ENCODE results near the gene GIPC2.

The GIPC2 gene

DNA sequence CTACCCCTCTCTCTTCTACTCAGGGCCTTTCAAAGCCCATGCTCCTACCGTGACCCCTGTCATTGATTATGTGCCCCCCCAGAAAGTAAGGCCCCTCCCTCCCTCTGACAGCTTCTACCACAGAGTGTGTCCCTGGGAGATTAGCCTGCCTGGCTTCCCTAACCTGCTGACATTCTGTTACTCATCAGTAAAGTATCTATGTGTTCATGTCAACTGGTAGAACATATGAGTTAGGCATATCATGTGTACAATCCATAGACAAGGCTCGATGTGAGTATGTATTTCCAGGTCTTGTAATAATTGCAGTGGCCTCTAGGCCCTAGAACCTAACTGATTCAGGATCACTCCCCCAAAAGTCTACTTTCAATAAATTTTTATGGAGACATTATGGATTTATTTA lies 120.0 kb downstream of the GIPC2 start:
- no peak for FAIRE-seq
- TF ChIP-seq POLR2A (IDR thresholded peaks at IDR 0.05; ENCODE audit: low read depth, low read length) (no peak), PAX5 (IDR thresholded peaks at IDR 0.05; ENCODE audit: insufficient read depth, low read length, severe bottlenecking) (no peak), POLR2AphosphoS5 (IDR thresholded peaks at IDR 0.05; ENCODE audit: low read depth, low read length) (no peak), SPI1 (IDR thresholded peaks at IDR 0.05; ENCODE audit: low read depth, low read length) (no peak), TAF1 (IDR thresholded peaks at IDR 0.05; ENCODE audit: low read depth, low read length) (no peak), POU2F2 (IDR thresholded peaks at IDR 0.05; ENCODE audit: low read depth, low read length) (no peak)
- DNase-seq (ENCODE audit: insufficient read length, low spot score) = no peak

DNA sequence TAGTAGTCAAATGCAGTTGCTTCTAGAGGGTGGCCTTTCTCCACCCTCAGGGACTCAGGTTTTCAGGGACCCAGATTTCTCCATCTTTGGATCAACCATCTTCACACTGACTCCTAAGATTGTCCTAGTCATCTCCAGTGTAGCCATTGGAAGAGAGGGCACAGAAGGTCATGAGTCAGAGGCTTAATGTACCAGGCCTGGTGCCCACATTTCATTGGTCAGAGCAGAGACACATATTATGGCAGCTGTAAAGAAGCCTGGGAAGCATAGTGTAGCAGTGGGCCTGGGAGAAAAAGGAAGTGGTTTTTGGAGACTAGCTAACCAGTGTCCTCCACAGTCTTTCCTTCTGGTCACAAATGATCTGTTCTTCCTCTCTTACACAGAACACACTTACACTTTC lies 122.5 kb downstream of the GIPC2 start:
- DNase-seq (ENCODE audit: insufficient read length, low spot score) (no peak), FAIRE-seq (no peak)
- TF ChIP-seq POLR2AphosphoS5 (IDR thresholded peaks at IDR 0.05; ENCODE audit: low read depth, low read length) (no peak), TAF1 (IDR thresholded peaks at IDR 0.05; ENCODE audit: low read depth, low read length) (no peak), PAX5 (IDR thresholded peaks at IDR 0.05; ENCODE audit: insufficient read depth, low read length, severe bottlenecking) (no peak), SPI1 (IDR thresholded peaks at IDR 0.05; ENCODE audit: low read depth, low read length) (no peak), POU2F2 (IDR thresholded peaks at IDR 0.05; ENCODE audit: low read depth, low read length) (no peak), POLR2A (IDR thresholded peaks at IDR 0.05; ENCODE audit: low read depth, low read length) (no peak)

DNA sequence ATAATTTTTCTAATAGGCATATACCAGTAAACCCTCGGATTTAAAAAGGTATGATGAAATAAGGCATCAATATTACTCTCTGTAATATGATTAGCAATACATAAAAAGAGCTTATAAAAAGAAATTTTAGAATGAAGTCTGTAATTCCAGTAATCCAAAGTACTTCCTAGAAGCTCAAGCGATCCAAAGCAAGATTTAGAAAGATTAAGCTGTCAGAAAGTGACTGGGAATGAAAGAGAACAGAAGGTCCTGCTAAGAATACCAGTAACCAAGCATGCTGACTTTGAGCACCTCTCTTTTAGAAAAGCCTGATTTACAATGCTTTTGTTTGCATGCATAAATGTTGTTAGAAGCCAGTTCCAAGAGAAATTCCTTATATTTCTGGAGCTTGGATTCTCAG lies 125.1 kb downstream of the GIPC2 start:
- FAIRE-seq (no peak), DNase-seq (ENCODE audit: insufficient read length, low spot score) (no peak)
- TF ChIP-seq POLR2AphosphoS5 (IDR thresholded peaks at IDR 0.05; ENCODE audit: low read depth, low read length) = no peak
- no peak for TF ChIP-seq SPI1 (IDR thresholded peaks at IDR 0.05; ENCODE audit: low read depth, low read length)
- TF ChIP-seq POLR2A (IDR thresholded peaks at IDR 0.05; ENCODE audit: low read depth, low read length) = no peak
- no peak for TF ChIP-seq TAF1 (IDR thresholded peaks at IDR 0.05; ENCODE audit: low read depth, low read length)
- TF ChIP-seq PAX5 (IDR thresholded peaks at IDR 0.05; ENCODE audit: insufficient read depth, low read length, severe bottlenecking) = no peak
- no peak for TF ChIP-seq POU2F2 (IDR thresholded peaks at IDR 0.05; ENCODE audit: low read depth, low read length)

DNA sequence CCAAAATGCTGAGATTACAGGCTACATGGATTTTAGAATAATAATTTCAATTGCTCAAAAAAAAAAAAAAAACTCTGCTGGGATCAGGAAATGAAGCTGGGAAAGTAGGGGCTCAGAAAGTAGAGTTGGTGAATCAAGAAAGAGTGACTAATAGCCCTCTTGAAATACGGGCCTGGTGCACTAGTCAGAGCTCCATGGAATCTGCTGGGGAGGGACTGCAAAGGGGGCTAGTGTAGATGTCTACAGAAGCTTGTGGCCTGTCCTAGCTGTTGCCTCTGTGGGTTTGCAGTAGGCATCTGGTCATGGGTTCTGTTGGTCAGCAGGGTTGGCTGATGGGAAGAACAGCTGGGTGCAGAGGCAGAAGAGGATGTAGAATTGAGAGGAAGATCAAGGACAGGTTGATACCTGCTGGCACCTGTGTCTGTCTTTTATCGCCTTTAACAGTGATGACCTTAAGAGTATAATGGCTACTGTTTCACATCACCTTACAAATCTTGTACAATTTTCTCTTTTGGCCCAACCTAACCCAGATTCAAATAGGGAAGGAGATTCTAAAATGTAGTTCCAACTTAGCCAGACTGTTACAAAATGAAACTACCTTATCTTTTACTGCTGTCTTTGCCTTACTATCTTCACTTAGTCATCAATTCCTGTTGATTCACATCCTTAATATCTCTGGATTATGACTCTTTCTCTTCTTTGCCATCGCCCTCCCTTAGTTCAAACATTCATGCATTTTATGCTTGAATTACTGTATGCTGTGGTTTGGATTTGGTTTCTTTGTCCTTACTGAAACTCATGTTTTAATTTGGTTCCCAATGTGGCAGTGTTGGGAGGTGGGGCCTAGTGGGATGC lies 126.2 kb downstream of the GIPC2 start:
- TF ChIP-seq TAF1 (IDR thresholded peaks at IDR 0.05; ENCODE audit: low read depth, low read length) (no peak), POLR2A (IDR thresholded peaks at IDR 0.05; ENCODE audit: low read depth, low read length) (no peak), POU2F2 (IDR thresholded peaks at IDR 0.05; ENCODE audit: low read depth, low read length) (no peak), SPI1 (IDR thresholded peaks at IDR 0.05; ENCODE audit: low read depth, low read length) (no peak)
- FAIRE-seq (no peak), DNase-seq (ENCODE audit: insufficient read length, low spot score) (no peak)

DNA sequence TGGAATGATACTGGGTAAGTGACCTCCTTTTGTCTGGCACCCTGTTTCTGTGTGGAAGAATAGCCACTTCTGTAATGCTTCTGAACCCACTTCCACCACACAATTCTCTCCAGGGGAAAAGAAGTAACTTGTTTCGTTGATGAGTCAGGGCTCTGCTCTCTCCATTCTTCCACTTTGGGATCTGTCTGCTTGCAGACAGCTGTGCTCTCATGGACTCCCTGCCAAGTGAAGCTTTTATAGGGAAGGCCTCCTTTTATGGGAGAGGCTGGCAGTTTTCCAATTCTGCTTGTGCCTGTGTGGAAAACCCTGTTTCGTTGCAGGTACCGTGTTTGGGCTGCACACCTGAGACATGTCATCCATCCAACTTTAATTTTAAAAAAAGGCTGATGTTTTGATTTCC lies 130.7 kb downstream of the GIPC2 start:
- DNase-seq (ENCODE audit: insufficient read length, low spot score) (no peak), FAIRE-seq (no peak)
- TF ChIP-seq PAX5 (IDR thresholded peaks at IDR 0.05; ENCODE audit: insufficient read depth, low read length, severe bottlenecking) (no peak), POU2F2 (IDR thresholded peaks at IDR 0.05; ENCODE audit: low read depth, low read length) (no peak), SPI1 (IDR thresholded peaks at IDR 0.05; ENCODE audit: low read depth, low read length) (no peak), POLR2AphosphoS5 (IDR thresholded peaks at IDR 0.05; ENCODE audit: low read depth, low read length) (no peak), POLR2A (IDR thresholded peaks at IDR 0.05; ENCODE audit: low read depth, low read length) (no peak), TAF1 (IDR thresholded peaks at IDR 0.05; ENCODE audit: low read depth, low read length) (no peak)

DNA sequence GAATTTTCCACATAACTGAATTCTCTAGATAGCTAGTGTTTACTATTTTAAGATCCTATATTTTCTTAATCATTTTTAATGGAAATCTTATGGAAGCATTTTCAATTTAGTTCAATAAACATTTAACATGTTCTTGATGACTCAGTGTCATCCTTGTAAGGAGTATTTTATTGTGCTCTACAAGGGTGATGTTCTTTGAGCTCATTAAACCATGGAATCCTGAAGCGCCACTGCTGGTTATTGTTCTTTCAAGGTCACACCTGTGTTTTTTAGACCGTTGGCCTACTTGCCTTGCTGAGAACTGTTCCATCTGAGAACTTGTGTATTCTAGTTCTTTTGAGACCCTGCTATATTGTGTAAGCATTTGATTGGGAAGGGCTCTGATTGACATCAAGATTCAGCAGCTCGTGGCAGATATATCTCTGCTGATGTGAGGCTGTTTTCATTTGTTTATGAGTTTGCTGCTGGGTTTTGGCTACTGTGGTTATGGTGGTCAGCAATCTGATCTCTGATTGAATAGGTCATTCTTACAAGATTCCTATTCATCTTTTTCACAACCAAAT lies 132.0 kb downstream of the GIPC2 start:
- TF ChIP-seq SPI1 (IDR thresholded peaks at IDR 0.05; ENCODE audit: low read depth, low read length) (no peak), PAX5 (IDR thresholded peaks at IDR 0.05; ENCODE audit: insufficient read depth, low read length, severe bottlenecking) (no peak), POLR2AphosphoS5 (IDR thresholded peaks at IDR 0.05; ENCODE audit: low read depth, low read length) (no peak), POU2F2 (IDR thresholded peaks at IDR 0.05; ENCODE audit: low read depth, low read length) (no peak), POLR2A (IDR thresholded peaks at IDR 0.05; ENCODE audit: low read depth, low read length) (no peak), TAF1 (IDR thresholded peaks at IDR 0.05; ENCODE audit: low read depth, low read length) (no peak)
- no peak for DNase-seq (ENCODE audit: insufficient read length, low spot score)

DNA sequence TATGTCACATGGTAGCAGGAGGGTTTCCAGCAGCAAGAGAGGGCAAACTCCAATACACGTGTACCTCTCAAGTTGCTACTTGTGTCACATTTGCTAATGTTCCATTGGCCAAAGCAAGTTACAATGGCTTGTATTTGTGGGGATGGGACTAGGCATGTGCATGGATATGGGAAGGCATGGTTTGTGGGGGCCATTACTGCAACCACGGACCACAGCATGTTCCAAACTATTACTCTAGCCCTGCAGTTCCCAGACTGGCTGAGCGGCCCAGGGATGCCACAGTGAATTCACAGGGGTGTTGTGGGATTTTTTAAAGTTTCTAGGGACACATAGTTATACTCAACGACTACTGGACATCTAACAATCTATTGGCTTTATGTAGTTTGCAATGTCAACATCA lies 133.1 kb downstream of the GIPC2 start:
- no peak for TF ChIP-seq POU2F2 (IDR thresholded peaks at IDR 0.05; ENCODE audit: low read depth, low read length)
- TF ChIP-seq PAX5 (IDR thresholded peaks at IDR 0.05; ENCODE audit: insufficient read depth, low read length, severe bottlenecking) = no peak
- FAIRE-seq (no peak), DNase-seq (ENCODE audit: insufficient read length, low spot score) (no peak)

More for the DNA sequence above, 132.0 kb downstream of the GIPC2 start:
- no peak for FAIRE-seq

DNA sequence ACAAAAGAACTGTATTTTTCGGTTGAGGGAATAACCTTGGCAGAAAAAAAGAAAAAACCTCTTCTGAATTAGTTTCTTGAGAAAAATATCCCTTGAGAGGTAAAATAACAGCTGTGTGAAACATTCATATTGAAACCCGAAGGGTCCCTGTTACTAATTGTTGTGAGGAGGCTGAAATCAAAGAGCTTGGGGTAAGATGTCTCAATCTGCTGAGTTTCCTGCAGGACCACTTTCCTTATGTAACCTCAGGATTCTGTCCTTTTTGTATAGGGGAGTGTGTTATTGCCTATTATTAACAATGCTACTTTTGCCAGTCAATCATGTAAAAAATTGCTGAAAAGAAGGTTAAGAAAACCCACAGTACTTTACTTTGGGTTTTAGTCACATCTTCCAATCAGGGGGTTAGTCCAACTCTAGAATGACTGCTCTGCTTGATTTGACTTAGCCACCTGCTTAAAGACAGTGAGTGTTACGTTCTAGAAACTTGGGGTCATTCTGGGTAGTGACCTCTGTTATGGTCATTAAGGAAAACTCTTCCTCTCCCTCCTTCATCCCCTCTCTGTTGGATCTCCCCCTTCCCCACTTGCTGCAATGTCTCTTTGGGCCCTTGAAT lies 138.8 kb downstream of the GIPC2 start:
- DNase-seq (ENCODE audit: insufficient read length, low spot score) (no peak), FAIRE-seq (no peak)
- no peak for TF ChIP-seq POLR2A (IDR thresholded peaks at IDR 0.05; ENCODE audit: low read depth, low read length)
- no peak for TF ChIP-seq POU2F2 (IDR thresholded peaks at IDR 0.05; ENCODE audit: low read depth, low read length)

Data from GM12891 (cell line).